WTC11 (cell line): Measurements from ENCODE around the gene SLC36A2. TPM values are rescaled to one million over a fixed set of nuclear protein-coding genes. Genes with fewer than 3 reads are reported as not detected.

Source experiments
- ATAC-seq: fragments of 200-7000 bp; cut with Tn5 transposase; 2 replicates; pipeline ENCODE4 v1.10.0; 2021; ENCODE audit warnings: mild to moderate bottlenecking, moderate library complexity
- CTCF ChIA-PET: fragments of 300-600 bp; sonication (Branson Sonifier 250); formaldehyde crosslinking; loops from one replicate; lab custom pipeline; 2021; ENCODE audit warnings: antibody characterized with exemption; lab: Charles Lee
- POLR2A ChIA-PET: fragments of 350-600 bp; sonication (Branson Sonifier 250); formaldehyde crosslinking; loops from one replicate; lab custom pipeline; 2021; ENCODE audit warnings: antibody characterized with exemption; lab: Charles Lee
- DNase-seq: peaks from one replicate; pipeline ENCODE4 v3.0.0; 2021; ENCODE audit warnings: low spot score
- H3K27ac Mint-ChIP-seq: 2 replicates; pipeline ENCODE4 v1.8.0; 2021; ENCODE audit warnings: mixed read lengths
- H3K27me3 Mint-ChIP-seq: 2 replicates; pipeline ENCODE4 v1.8.0; 2021; ENCODE audit warnings: low read depth, mild to moderate bottlenecking, moderate library complexity, mixed read lengths
- H3K36me3 Mint-ChIP-seq: 2 replicates; pipeline ENCODE4 v1.8.0; 2021; ENCODE audit warnings: mixed read lengths
- H3K4me1 Mint-ChIP-seq: 2 replicates; pipeline ENCODE4 v1.8.0; 2022; ENCODE audit warnings: mixed read lengths
- H3K4me3 Mint-ChIP-seq: 2 replicates; pipeline ENCODE4 v1.8.0; 2021; ENCODE audit warnings: mild to moderate bottlenecking, moderate library complexity, mixed read lengths
- H3K9me3 Mint-ChIP-seq: 2 replicates; pipeline ENCODE4 v1.8.0; 2021; ENCODE audit warnings: mixed read lengths
- ELF4 ChIP-seq: sonication (generic); formaldehyde crosslinking; IDR thresholded peaks from 2 replicates; pipeline ENCODE4 v1.8.1; 2022; ENCODE audit warnings: low read depth, mild to moderate bottlenecking, moderate library complexity, missing genetic modification reagents
- GABPB1 ChIP-seq: sonication (generic); formaldehyde crosslinking; IDR thresholded peaks from 2 replicates; pipeline ENCODE4 v1.8.1; 2023; ENCODE audit warnings: mild to moderate bottlenecking, missing genetic modification reagents
- GTF2I ChIP-seq: fragments of 250-450 bp; sonication (Bioruptor Pico); conservative IDR thresholded peaks from 2 replicates; pipeline ENCODE4 v1.4.0; 2021; ENCODE audit warnings: mild to moderate bottlenecking
- MXD4 ChIP-seq: fragments of 250-450 bp; sonication (Bioruptor Pico); IDR thresholded peaks from 2 replicates; pipeline ENCODE4 v1.8.0; 2021; ENCODE audit warnings: mild to moderate bottlenecking, moderate library complexity, borderline replicate concordance
- MYBL2 ChIP-seq: sonication (generic); formaldehyde crosslinking; IDR thresholded peaks from 2 replicates; pipeline ENCODE4 v1.8.1; 2023; ENCODE audit warnings: mild to moderate bottlenecking, moderate library complexity, missing genetic modification reagents
- RELA ChIP-seq: sonication (generic); formaldehyde crosslinking; IDR thresholded peaks from 2 replicates; pipeline ENCODE4 v1.8.1; 2022; ENCODE audit warnings: missing genetic modification reagents, mild to moderate bottlenecking, borderline replicate concordance
- TCF7 ChIP-seq: sonication (generic); formaldehyde crosslinking; IDR thresholded peaks from 2 replicates; pipeline ENCODE4 v1.8.0; 2022; ENCODE audit warnings: mild to moderate bottlenecking, low read depth, missing genetic modification reagents, moderate library complexity
- TEAD1 ChIP-seq: sonication (generic); formaldehyde crosslinking; IDR thresholded peaks from 2 replicates; pipeline ENCODE4 v1.8.0; 2022; ENCODE audit warnings: mild to moderate bottlenecking, missing genetic modification reagents
- ZNF232 ChIP-seq: sonication (generic); formaldehyde crosslinking; IDR thresholded peaks from 2 replicates; pipeline ENCODE4 v1.8.0; 2022; ENCODE audit warnings: mild to moderate bottlenecking, missing genetic modification reagents
- ZNF423 ChIP-seq: fragments of 250-450 bp; sonication (Bioruptor Pico); IDR thresholded peaks from 2 replicates; pipeline ENCODE4 v2.1.2; 2022; ENCODE audit warnings: mild to moderate bottlenecking, moderate library complexity
- total RNA-seq: library from RNA; stranded (reverse); gene quantifications from 3 replicates; pipeline ENCODE4 v1.2.3, GENCODE V29; 2021
- TF ChIP-seq, protein P1 (sequence below): fragments of 250-450 bp; sonication (Bioruptor Pico); IDR thresholded peaks from 2 replicates; pipeline ENCODE4 v1.9.0; 2021; ENCODE audit warnings: mild to moderate bottlenecking, borderline replicate concordance
- TF ChIP-seq, protein P2 (sequence below): sonication (generic); formaldehyde crosslinking; IDR thresholded peaks from 2 replicates; pipeline ENCODE4 v1.8.0; 2023; ENCODE audit warnings: missing genetic modification reagents
- TF ChIP-seq, protein P3 (sequence below): sonication (generic); formaldehyde crosslinking; IDR thresholded peaks from 2 replicates; pipeline ENCODE4 v1.8.1; 2022; ENCODE audit warnings: low read depth, mild to moderate bottlenecking, moderate library complexity, missing genetic modification reagents, borderline replicate concordance
- TF ChIP-seq, protein P4 (sequence below): sonication (generic); formaldehyde crosslinking; IDR thresholded peaks from 2 replicates; pipeline ENCODE4 v1.8.0; 2023; ENCODE audit warnings: mild to moderate bottlenecking, missing genetic modification reagents
- TF ChIP-seq, protein P5 (sequence below): sonication (generic); formaldehyde crosslinking; IDR thresholded peaks from 2 replicates; pipeline ENCODE4 v1.8.0; 2023; ENCODE audit warnings: missing genetic modification reagents, mild to moderate bottlenecking, borderline replicate concordance
- TF ChIP-seq, protein P6 (sequence below): fragments of 250-450 bp; sonication (Bioruptor Pico); IDR thresholded peaks from 2 replicates; pipeline ENCODE4 v1.9.0; 2021; ENCODE audit warnings: mild to moderate bottlenecking
- TF ChIP-seq, protein P7 (sequence below): fragments of 250-450 bp; sonication (Bioruptor Pico); IDR thresholded peaks from 2 replicates; pipeline ENCODE4 v2.1.2; 2022; ENCODE audit warnings: mild to moderate bottlenecking, moderate library complexity

SLC36A2 gene
- total RNA-seq, 1 experiment from 2014 or later = not detected

DNA sequence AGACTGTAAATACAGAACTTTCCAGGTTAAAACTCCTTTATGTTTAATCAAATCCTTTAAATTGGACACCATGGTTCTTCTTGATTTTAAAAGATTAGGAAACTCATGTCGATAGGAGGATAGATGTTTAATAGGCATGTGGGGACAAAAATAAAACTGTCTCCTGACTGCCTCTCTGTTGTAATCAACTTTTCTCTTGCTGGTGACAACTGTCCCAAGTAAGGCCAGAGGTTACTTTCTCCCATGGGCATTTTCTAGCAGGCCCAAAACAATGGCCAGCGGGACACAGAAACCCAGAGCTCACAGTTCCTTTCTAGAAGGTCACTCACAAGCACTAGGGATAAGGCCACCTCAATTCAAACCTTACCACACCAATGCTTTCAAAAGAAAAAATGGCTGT, 14.5 kb downstream of the SLC36A2 start:
- Mint-ChIP-seq H3K27ac (no peak overlapping the region), H3K36me3 (no peaks in the 10 kb centered on the region), H3K27me3 (peaks cover 2% of the 10 kb centered on the region; the same call in 1 of the 2 replicates), H3K9me3 (no peaks in the 10 kb centered on the region), H3K4me1 (no peaks in the 10 kb centered on the region), H3K4me3 (no peak overlapping the region)
- CTCF ChIA-PET = interaction anchor here (1.1 kb wide), 1 partner anchor 13 kb away, joined by 3 read pairs; no protein-coding TSS in a partner anchor
- TF ChIP-seq TCF7 (CRISPR knock-in tag) (no peak), RELA (CRISPR knock-in tag) (no peak), MXD4 (CRISPR knock-in tag) (no peak), MYBL2 (no peak), GABPB1 (CRISPR knock-in tag) (no peak)
- TF ChIP-seq, protein P1, sequence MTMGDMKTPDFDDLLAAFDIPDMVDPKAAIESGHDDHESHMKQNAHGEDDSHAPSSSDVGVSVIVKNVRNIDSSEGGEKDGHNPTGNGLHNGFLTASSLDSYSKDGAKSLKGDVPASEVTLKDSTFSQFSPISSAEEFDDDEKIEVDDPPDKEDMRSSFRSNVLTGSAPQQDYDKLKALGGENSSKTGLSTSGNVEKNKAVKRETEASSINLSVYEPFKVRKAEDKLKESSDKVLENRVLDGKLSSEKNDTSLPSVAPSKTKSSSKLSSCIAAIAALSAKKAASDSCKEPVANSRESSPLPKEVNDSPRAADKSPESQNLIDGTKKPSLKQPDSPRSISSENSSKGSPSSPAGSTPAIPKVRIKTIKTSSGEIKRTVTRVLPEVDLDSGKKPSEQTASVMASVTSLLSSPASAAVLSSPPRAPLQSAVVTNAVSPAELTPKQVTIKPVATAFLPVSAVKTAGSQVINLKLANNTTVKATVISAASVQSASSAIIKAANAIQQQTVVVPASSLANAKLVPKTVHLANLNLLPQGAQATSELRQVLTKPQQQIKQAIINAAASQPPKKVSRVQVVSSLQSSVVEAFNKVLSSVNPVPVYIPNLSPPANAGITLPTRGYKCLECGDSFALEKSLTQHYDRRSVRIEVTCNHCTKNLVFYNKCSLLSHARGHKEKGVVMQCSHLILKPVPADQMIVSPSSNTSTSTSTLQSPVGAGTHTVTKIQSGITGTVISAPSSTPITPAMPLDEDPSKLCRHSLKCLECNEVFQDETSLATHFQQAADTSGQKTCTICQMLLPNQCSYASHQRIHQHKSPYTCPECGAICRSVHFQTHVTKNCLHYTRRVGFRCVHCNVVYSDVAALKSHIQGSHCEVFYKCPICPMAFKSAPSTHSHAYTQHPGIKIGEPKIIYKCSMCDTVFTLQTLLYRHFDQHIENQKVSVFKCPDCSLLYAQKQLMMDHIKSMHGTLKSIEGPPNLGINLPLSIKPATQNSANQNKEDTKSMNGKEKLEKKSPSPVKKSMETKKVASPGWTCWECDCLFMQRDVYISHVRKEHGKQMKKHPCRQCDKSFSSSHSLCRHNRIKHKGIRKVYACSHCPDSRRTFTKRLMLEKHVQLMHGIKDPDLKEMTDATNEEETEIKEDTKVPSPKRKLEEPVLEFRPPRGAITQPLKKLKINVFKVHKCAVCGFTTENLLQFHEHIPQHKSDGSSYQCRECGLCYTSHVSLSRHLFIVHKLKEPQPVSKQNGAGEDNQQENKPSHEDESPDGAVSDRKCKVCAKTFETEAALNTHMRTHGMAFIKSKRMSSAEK (CRISPR knock-in tag) = no peak
- TF ChIP-seq, protein P2, sequence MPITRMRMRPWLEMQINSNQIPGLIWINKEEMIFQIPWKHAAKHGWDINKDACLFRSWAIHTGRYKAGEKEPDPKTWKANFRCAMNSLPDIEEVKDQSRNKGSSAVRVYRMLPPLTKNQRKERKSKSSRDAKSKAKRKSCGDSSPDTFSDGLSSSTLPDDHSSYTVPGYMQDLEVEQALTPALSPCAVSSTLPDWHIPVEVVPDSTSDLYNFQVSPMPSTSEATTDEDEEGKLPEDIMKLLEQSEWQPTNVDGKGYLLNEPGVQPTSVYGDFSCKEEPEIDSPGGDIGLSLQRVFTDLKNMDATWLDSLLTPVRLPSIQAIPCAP (CRISPR knock-in tag) = no peak
- TF ChIP-seq, protein P3, sequence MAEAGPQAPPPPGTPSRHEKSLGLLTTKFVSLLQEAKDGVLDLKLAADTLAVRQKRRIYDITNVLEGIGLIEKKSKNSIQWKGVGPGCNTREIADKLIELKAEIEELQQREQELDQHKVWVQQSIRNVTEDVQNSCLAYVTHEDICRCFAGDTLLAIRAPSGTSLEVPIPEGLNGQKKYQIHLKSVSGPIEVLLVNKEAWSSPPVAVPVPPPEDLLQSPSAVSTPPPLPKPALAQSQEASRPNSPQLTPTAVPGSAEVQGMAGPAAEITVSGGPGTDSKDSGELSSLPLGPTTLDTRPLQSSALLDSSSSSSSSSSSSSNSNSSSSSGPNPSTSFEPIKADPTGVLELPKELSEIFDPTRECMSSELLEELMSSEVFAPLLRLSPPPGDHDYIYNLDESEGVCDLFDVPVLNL (CRISPR knock-in tag) = no peak
- POLR2A ChIA-PET = no interaction called here
- DNase-seq (no peak), ATAC-seq (no peak)

DNA sequence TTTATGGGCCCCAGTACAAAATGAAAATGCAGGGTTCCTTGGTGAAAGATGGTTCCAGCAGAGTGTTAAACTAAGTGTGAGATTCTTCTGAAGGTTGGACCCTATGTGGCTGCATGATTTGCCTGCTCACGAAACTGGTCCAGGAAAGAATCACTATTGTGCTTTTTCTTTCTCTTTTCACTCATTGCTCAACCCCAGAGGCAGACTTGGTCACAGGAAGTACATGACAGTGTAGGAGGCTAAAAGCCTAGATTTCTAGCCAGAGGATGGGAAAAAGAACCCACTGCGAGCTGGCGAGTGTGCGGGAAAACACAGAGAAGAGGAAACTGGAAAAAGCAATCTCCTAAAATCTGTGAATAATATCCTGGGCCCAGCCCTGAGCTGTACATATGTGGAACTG, 18.6 kb downstream of the SLC36A2 start:
- peaks cover 6% of the 10 kb centered on the region; the same call in 1 of the 2 replicates for H3K9me3 Mint-ChIP-seq
- H3K4me1 Mint-ChIP-seq = peaks cover 12% of the 10 kb centered on the region
- DNase-seq (no peak), ATAC-seq (no peak)
- peaks cover 2% of the 10 kb centered on the region; the same call in 1 of the 2 replicates for H3K27me3 Mint-ChIP-seq
- no peak overlapping the region for H3K4me3 Mint-ChIP-seq
- H3K27ac Mint-ChIP-seq = no peak overlapping the region
- H3K36me3 Mint-ChIP-seq = no peaks in the 10 kb centered on the region
- ChIA-PET POLR2A (no interaction called here), CTCF (no interaction called here)
- TF ChIP-seq ZNF423 (CRISPR knock-in tag) = no peak
- no peak for TF ChIP-seq ELF4 (CRISPR knock-in tag)
- TF ChIP-seq ZNF232 = no peak
- TF ChIP-seq GTF2I (CRISPR knock-in tag) = no peak
- no peak for TF ChIP-seq TEAD1 (CRISPR knock-in tag)
- TF ChIP-seq, protein P4, sequence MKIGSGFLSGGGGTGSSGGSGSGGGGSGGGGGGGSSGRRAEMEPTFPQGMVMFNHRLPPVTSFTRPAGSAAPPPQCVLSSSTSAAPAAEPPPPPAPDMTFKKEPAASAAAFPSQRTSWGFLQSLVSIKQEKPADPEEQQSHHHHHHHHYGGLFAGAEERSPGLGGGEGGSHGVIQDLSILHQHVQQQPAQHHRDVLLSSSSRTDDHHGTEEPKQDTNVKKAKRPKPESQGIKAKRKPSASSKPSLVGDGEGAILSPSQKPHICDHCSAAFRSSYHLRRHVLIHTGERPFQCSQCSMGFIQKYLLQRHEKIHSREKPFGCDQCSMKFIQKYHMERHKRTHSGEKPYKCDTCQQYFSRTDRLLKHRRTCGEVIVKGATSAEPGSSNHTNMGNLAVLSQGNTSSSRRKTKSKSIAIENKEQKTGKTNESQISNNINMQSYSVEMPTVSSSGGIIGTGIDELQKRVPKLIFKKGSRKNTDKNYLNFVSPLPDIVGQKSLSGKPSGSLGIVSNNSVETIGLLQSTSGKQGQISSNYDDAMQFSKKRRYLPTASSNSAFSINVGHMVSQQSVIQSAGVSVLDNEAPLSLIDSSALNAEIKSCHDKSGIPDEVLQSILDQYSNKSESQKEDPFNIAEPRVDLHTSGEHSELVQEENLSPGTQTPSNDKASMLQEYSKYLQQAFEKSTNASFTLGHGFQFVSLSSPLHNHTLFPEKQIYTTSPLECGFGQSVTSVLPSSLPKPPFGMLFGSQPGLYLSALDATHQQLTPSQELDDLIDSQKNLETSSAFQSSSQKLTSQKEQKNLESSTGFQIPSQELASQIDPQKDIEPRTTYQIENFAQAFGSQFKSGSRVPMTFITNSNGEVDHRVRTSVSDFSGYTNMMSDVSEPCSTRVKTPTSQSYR (CRISPR knock-in tag) = no peak
- TF ChIP-seq, protein P5, sequence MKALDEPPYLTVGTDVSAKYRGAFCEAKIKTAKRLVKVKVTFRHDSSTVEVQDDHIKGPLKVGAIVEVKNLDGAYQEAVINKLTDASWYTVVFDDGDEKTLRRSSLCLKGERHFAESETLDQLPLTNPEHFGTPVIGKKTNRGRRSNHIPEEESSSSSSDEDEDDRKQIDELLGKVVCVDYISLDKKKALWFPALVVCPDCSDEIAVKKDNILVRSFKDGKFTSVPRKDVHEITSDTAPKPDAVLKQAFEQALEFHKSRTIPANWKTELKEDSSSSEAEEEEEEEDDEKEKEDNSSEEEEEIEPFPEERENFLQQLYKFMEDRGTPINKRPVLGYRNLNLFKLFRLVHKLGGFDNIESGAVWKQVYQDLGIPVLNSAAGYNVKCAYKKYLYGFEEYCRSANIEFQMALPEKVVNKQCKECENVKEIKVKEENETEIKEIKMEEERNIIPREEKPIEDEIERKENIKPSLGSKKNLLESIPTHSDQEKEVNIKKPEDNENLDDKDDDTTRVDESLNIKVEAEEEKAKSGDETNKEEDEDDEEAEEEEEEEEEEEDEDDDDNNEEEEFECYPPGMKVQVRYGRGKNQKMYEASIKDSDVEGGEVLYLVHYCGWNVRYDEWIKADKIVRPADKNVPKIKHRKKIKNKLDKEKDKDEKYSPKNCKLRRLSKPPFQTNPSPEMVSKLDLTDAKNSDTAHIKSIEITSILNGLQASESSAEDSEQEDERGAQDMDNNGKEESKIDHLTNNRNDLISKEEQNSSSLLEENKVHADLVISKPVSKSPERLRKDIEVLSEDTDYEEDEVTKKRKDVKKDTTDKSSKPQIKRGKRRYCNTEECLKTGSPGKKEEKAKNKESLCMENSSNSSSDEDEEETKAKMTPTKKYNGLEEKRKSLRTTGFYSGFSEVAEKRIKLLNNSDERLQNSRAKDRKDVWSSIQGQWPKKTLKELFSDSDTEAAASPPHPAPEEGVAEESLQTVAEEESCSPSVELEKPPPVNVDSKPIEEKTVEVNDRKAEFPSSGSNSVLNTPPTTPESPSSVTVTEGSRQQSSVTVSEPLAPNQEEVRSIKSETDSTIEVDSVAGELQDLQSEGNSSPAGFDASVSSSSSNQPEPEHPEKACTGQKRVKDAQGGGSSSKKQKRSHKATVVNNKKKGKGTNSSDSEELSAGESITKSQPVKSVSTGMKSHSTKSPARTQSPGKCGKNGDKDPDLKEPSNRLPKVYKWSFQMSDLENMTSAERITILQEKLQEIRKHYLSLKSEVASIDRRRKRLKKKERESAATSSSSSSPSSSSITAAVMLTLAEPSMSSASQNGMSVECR (CRISPR knock-in tag) = no peak
- TF ChIP-seq, protein P6, sequence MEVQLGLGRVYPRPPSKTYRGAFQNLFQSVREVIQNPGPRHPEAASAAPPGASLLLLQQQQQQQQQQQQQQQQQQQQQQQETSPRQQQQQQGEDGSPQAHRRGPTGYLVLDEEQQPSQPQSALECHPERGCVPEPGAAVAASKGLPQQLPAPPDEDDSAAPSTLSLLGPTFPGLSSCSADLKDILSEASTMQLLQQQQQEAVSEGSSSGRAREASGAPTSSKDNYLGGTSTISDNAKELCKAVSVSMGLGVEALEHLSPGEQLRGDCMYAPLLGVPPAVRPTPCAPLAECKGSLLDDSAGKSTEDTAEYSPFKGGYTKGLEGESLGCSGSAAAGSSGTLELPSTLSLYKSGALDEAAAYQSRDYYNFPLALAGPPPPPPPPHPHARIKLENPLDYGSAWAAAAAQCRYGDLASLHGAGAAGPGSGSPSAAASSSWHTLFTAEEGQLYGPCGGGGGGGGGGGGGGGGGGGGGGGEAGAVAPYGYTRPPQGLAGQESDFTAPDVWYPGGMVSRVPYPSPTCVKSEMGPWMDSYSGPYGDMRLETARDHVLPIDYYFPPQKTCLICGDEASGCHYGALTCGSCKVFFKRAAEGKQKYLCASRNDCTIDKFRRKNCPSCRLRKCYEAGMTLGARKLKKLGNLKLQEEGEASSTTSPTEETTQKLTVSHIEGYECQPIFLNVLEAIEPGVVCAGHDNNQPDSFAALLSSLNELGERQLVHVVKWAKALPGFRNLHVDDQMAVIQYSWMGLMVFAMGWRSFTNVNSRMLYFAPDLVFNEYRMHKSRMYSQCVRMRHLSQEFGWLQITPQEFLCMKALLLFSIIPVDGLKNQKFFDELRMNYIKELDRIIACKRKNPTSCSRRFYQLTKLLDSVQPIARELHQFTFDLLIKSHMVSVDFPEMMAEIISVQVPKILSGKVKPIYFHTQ (CRISPR knock-in tag) = no peak
- TF ChIP-seq, protein P7, sequence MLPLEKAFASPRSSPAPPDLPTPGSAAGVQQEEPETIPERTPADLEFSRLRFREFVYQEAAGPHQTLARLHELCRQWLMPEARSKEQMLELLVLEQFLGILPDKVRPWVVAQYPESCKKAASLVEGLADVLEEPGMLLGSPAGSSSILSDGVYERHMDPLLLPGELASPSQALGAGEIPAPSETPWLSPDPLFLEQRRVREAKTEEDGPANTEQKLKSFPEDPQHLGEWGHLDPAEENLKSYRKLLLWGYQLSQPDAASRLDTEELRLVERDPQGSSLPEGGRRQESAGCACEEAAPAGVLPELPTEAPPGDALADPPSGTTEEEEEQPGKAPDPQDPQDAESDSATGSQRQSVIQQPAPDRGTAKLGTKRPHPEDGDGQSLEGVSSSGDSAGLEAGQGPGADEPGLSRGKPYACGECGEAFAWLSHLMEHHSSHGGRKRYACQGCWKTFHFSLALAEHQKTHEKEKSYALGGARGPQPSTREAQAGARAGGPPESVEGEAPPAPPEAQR (CRISPR knock-in tag) = no peak
